K562 (cell line): ENCODE measurements around the gene PPP4R1. TPM values are rescaled to one million over a fixed set of nuclear protein-coding genes. Genes with fewer than 3 reads are reported as not detected.
"Not testable (repeated sequence)": the region's sequence is repeated elsewhere in the genome, so short reads cannot be mapped to it uniquely, and the experiment has no call there.

ENCODE experiments used
- ATAC-seq: fragments of 200-7000 bp; cut with Tn5 transposase; 3 replicates; pipeline ENCODE4 v1.9.1; 2020; ENCODE audit warnings: moderate library complexity
- BruUV-seq: library from RNA; stranded (reverse); fragments of 400-500 nt; replicated peaks from 2 replicates; lab custom pipeline; 2021; lab: Mats Ljungman, UMichigan
- CTCF ChIA-PET: fragments of 300-600 bp; formaldehyde crosslinking; extraction: SDS; loops from one replicate; lab custom pipeline; 2021; ENCODE audit warnings: low intra/inter-chr PET ratio; lab: Yijun Ruan, JAX
- POLR2A ChIA-PET: fragments of 300-600, 350-650 bp; sonication (Branson Sonifier 250); formaldehyde crosslinking; extraction: SDS; loops from one replicate; lab custom pipeline; 2021; ENCODE audit warnings: antibody characterized with exemption, inconsistent platforms; lab: Yijun Ruan, JAX
- DNase-seq, 4 experiments: peaks; one replicate each; pipeline versions ENCODE4 v3.0.0 to v3.0.0-alpha.2; 2011 to 2018; ENCODE audit warnings: low spot score in 3 of 4, mixed read lengths in 3 of 4; ENCODE audit errors: extremely low read depth in 1 of 4
- FAIRE-seq: peaks from 2 replicates; lab custom pipeline; 2011; peaks lifted over from hg19 to GRCh38; lab: Jason Lieb, UNC
- H2AFZ ChIP-seq: 2 replicates; pipeline ENCODE4 v1.6.0; 2011; ENCODE audit warnings: low read depth, low read length, control low read depth, inconsistent platforms
- H3K27ac ChIP-seq: fragments of 200-600 bp; 3 replicates; pipeline ENCODE4 v1.8.0; 2011; ENCODE audit warnings: low read depth, mild to moderate bottlenecking, control low read depth, inconsistent platforms, low read length, moderate library complexity, mixed read lengths; ENCODE audit errors: extremely low read depth
- H3K27me3 ChIP-seq, 2 experiments: fragments of 300-600 bp in 1 of 2; 2 replicates in 1 of 2; 3 replicates in 1 of 2; pipeline versions ENCODE4 v1.6.0 to v1.8.0; 2011; ENCODE audit warnings: inconsistent platforms in 2 of 2, low read length in 2 of 2, mild to moderate bottlenecking in 1 of 2, mixed read lengths in 1 of 2, moderate library complexity in 1 of 2; ENCODE audit not compliant: control insufficient read depth in 2 of 2, insufficient read depth in 2 of 2
- H3K36me3 ChIP-seq: fragments of 300-600 bp; 3 replicates; pipeline ENCODE4 v1.8.0; 2011; ENCODE audit warnings: mild to moderate bottlenecking, low read length, inconsistent platforms; ENCODE audit not compliant: control insufficient read depth, insufficient read depth
- H3K4me1 ChIP-seq, 2 experiments: fragments of 200-600 bp in 1 of 2; replicated peaks in 1 of 2; 2 replicates in 1 of 2; 3 replicates in 1 of 2; pipeline versions ENCODE4 v1.5.1 to v1.8.0; 2011; ENCODE audit warnings: inconsistent platforms in 2 of 2, low read length in 2 of 2, mild to moderate bottlenecking in 1 of 2, mixed read lengths in 1 of 2, moderate library complexity in 1 of 2; ENCODE audit not compliant: control insufficient read depth in 2 of 2, insufficient read depth in 2 of 2
- H3K4me2 ChIP-seq: 2 replicates; pipeline ENCODE4 v1.6.1; 2011; ENCODE audit warnings: low read length, control low read depth, inconsistent platforms, mixed read lengths; ENCODE audit not compliant: insufficient read depth
- H3K4me3 ChIP-seq: fragments of 200-600 bp; sonication (generic), shearing (Covaris generic); 2 replicates; pipeline ENCODE4 v1.5.1; 2016; ENCODE audit warnings: control low read depth, inconsistent platforms
- H3K79me2 ChIP-seq: fragments of 200-600 bp; 3 replicates; pipeline ENCODE4 v1.8.0; 2011; ENCODE audit warnings: low read length, inconsistent platforms; ENCODE audit not compliant: control insufficient read depth, insufficient read depth
- H3K9ac ChIP-seq, 2 experiments: 2 replicates each; pipeline versions ENCODE4 v1.6.0 to v1.6.1; 2011; ENCODE audit warnings: low read depth in 2 of 2, low read length in 2 of 2, control low read depth in 1 of 2, inconsistent platforms in 1 of 2, mild to moderate bottlenecking in 1 of 2, mixed read lengths in 1 of 2; ENCODE audit not compliant: insufficient read depth in 1 of 2
- H3K9me1 ChIP-seq: one replicate; pipeline ENCODE4 v1.6.0; 2011; ENCODE audit warnings: inconsistent platforms, mild to moderate bottlenecking, low read length, moderate library complexity; ENCODE audit not compliant: control insufficient read depth, insufficient read depth
- H3K9me3 ChIP-seq: replicated peaks from 2 replicates; pipeline ENCODE4 v1.5.1; 2011; ENCODE audit warnings: low read depth, low read length, inconsistent platforms; ENCODE audit not compliant: control insufficient read depth, insufficient read depth
- H4K20me1 ChIP-seq: replicated peaks from 2 replicates; pipeline ENCODE4 v1.6.1; 2011; ENCODE audit warnings: low read length, inconsistent platforms, mixed read lengths; ENCODE audit not compliant: control insufficient read depth, insufficient read depth
- KDM1A ChIP-seq, 2 experiments: fragments of 450-650 bp; IDR thresholded peaks; 2 replicates each; pipeline ENCODE4 v1.6.1; 2016; ENCODE audit warnings: mild to moderate bottlenecking in 2 of 2
- MTA2 ChIP-seq: fragments of 450-650 bp; IDR thresholded peaks from 2 replicates; pipeline ENCODE4 v1.6.1; 2016; ENCODE audit warnings: low read depth
- ZNF121 ChIP-seq: sonication (generic); formaldehyde crosslinking; conservative IDR thresholded peaks from 2 replicates; pipeline ENCODE4 v1.8.0; 2022; ENCODE audit warnings: missing genetic modification reagents
- ZNF583 ChIP-seq: fragments of 250-450 bp; sonication (Bioruptor Pico); IDR thresholded peaks from 2 replicates; pipeline ENCODE4 v1.4.0; 2020
- WGBS: fragments of 100-300 bp; shearing (Covaris generic); methylation state at CpG from one replicate; pipeline ENCODE4 v1.1.6; 2016; ENCODE audit warnings: low coverage, mixed read lengths; ENCODE audit not compliant: insufficient coverage; ENCODE audit errors: missing lambda C conversion rate; 5-methylcytosine and 5-hydroxymethylcytosine counted together
- in situ Hi-C: fragments of 300-500 bp; cut with MboI; formaldehyde crosslinking; loops from 4 replicates; pipeline ENCODE4 v1.15.0; 2018; ENCODE audit warnings: inconsistent platforms, mixed read lengths
- intact Hi-C: fragments of 100-400 bp; cut with micrococcal nuclease; formaldehyde crosslinking; loops from 2 replicates; pipeline ENCODE4 v1.14.2; 2022
- polyA plus RNA-seq, 8 experiments: library from polyadenylated mRNA; depleted of rRNA in 4 of 8; stranded (reverse) in 5 of 8; unstranded in 3 of 8; fragments of >200 nt; fragmentation: Nextera tagmentation in 2 of 8; fragmentation: Illumina TruSeq in 1 of 8; extraction: Ambion mirVana in 2 of 8; extraction: Trizol in 1 of 8; gene quantifications; 2 replicates each; pipeline versions ENCODE4 v1.2.1 to v1.2.3, GENCODE V29; 2011 to 2014; ENCODE audit warnings: inconsistent platforms in 1 of 8, missing spikeins in 1 of 8
- total RNA-seq, 7 experiments: library from RNA; depleted of rRNA in 6 of 7; stranded (reverse); fragments of >200 nt in 6 of 7; fragmentation: Illumina TruSeq in 2 of 7; extraction: Trizol in 2 of 7; gene quantifications; 2 replicates each; pipeline versions ENCODE4 v1.2.1 to v1.2.3, GENCODE V29; 2011 to 2021; ENCODE audit warnings: low replicate concordance in 1 of 7
- TF ChIP-seq, protein P1 (sequence below): fragments of 250-450 bp; sonication (Bioruptor Pico); IDR thresholded peaks from 2 replicates; pipeline ENCODE4 v1.5.0; 2021; ENCODE audit warnings: mild to moderate bottlenecking, moderate library complexity

Gene PPP4R1
- total and polyA plus RNA-seq, 9 of the 15 experiments (the other 6 are each of a cell fraction or from before 2014, with no cell fraction given): 23.5 to 136 (median 84.5) TPM

DNA sequence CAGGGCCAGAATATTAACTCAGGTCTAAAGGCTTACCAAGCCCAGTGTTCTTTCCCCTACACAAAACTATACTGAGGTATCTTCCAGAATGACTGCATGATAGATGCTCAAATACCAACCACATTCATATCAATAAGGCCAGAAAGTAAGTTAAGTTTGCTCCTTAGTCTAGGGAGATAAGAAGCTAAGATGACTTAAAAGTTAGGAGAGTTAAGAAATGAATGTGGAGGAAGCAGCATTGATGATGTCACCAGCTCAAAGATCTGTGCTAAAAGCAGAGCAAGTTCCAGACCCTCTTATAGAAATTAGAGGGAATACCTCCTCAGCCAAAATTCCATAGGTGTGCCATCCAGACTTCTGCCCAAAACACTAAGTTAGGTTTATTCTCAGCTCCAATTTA is 6.1 kb downstream of the PPP4R1 start (continued):
- TF ChIP-seq, protein P1, sequence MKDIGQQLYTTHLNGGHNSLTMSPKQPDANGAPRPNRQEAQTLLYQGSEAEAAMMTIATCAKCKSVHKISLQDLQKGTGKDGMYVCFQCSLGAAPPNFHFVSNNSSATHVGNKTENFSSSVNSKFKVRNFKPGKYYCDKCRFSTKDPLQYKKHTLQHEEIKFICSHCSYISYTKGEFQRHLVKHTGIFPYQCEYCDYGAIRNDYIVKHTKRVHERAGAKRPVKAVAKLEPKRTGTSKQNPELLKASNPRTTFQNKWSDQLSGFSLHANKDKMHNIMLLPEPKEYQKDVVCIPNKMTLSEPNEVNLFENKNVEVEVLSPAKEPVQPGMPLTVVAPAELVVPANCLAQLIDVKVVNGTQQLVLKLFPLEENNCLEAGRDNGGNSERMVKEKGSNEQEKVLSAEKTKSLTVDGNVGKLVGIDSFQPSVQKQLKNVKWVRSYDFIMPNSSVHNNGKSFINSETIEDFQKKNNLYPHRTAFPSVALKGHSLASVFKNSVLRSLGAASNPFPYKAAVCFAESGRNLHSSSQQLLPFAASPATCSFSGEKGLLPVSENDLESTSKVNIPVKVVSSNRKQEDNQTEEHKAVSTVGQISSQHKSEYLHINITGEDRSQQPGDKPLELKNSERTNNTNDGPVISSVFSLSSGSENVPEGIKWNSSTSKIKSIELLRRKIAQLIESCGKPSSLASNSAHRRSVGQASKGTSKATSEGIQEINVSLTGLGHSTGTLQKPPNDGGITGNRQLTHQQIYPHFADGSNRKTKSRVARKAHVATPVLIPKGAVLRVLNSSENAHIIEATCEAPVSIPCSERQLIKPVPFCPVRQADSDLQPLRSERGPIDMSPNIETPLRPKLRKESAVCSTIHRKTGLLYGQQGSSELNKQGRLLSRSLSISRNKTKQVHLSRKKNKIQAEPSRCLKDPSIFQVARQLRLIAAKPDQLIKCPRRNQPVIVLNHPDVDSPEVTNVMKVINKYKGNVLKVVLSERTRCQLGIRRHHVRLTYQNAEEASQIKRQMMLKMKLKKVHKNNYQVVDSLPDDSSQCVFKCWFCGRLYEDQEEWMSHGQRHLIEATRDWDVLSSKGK (CRISPR knock-in tag): no peak
- TF ChIP-seq KDM1A (IDR thresholded peaks at IDR 0.05) (peak in 1 of 2 experiments; percentile 61; a peak in 2 of 4 replicates), MTA2 (peak; percentile 68), ZNF583 (CRISPR knock-in tag) (no peak)

DNA sequence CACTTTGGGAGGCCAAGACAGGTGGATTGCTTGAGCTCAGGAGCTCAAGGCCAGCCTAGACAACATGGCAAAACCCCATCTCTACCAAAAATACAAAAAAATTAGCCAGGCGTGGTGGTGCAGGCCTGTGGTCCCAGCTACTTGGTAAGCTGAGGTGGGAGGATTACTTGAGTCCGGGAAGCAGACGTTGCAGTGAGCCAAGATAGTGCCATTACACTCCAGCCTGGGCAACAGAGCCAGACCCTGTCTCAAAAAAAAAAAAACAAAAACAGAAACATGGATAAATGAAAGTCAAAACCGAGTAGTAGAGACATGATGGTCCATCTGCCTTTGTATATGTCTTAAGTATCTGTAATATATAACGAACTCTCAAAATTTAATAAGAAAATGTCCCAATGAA is 7.2 kb downstream of the PPP4R1 start:
- peaks cover 97% of the 10 kb centered on the region for H3K79me2 ChIP-seq
- FAIRE-seq: not testable (repeated sequence)

More for the DNA sequence above, 7.2 kb downstream of the PPP4R1 start:
- in situ Hi-C loops, H4K20me1 ChIP-seq, BruUV-seq, H3K4me3 ChIP-seq, intact Hi-C loops, H3K9me3 ChIP-seq, H3K9ac ChIP-seq, H3K27me3 ChIP-seq, CTCF ChIA-PET, ATAC-seq, H3K27ac ChIP-seq, H2AFZ ChIP-seq, H3K9me1 ChIP-seq, H3K4me2 ChIP-seq, DNase-seq: not testable (repeated sequence)
- POLR2A ChIA-PET: interaction anchor here (0.6 kb wide), 1 partner anchor 16 kb away, joined by 3 read pairs; no protein-coding TSS in a partner anchor
- peak; percentile 96 for TF ChIP-seq ZNF121 (CRISPR knock-in tag)
- Histone ChIP-seq H3K36me3 (peaks cover 40% of the 10 kb centered on the region), H3K4me1 (peaks cover 3 to 38% of the 10 kb centered on the region in 2 experiments)
- WGBS: 49% methylated on average over 5 of the region's 5 CpGs
